H1 (cell line): Measurements from ENCODE around the gene ZCWPW2. TPM values are rescaled to one million over a fixed set of nuclear protein-coding genes. Genes with fewer than 3 reads are reported as not detected.

Experiments used
- CTCF ChIA-PET: fragments of 300-600 bp; sonication (Branson Sonifier 250); formaldehyde crosslinking; loops from one replicate; lab custom pipeline; 2021; ENCODE audit not compliant: partially characterized antibody; lab: Charles Lee
- POLR2A ChIA-PET: fragments of 300-600 bp; sonication (Branson Sonifier 250); formaldehyde crosslinking; loops from one replicate; lab custom pipeline; 2021; ENCODE audit warnings: inconsistent platforms; ENCODE audit not compliant: partially characterized antibody; lab: Charles Lee
- DNase-seq, 2 experiments: peaks; one replicate each; pipeline versions ENCODE4 v3.0.0 to v3.0.0-alpha.2; 2010 to 2022; ENCODE audit warnings: low spot score in 2 of 2, low read depth in 1 of 2, mixed read lengths in 1 of 2
- FAIRE-seq: peaks from 2 replicates; lab custom pipeline; 2011; peaks lifted over from hg19 to GRCh38; lab: Jason Lieb, UNC
- H2AFZ ChIP-seq: 2 replicates; pipeline ENCODE4 v1.8.1; 2012; ENCODE audit warnings: low read length, inconsistent platforms
- H2AK5ac ChIP-seq: 2 replicates; pipeline ENCODE4 v1.6.1; 2013; ENCODE audit warnings: low read depth, low read length
- H2BK120ac ChIP-seq: replicated peaks from 2 replicates; pipeline ENCODE3; 2013; ENCODE audit warnings: low read depth, low read length, inconsistent platforms
- H2BK12ac ChIP-seq: 2 replicates; pipeline ENCODE4 v1.6.1; 2013; ENCODE audit warnings: low read depth, low read length
- H2BK15ac ChIP-seq: 2 replicates; pipeline ENCODE4 v1.6.1; 2013; ENCODE audit warnings: low read length
- H2BK20ac ChIP-seq: 2 replicates; pipeline ENCODE4 v1.6.1; 2013; ENCODE audit warnings: low read length
- H2BK5ac ChIP-seq: 2 replicates; pipeline ENCODE4 v1.6.1; 2013; ENCODE audit warnings: low read depth, low read length
- H3K14ac ChIP-seq: 2 replicates; pipeline ENCODE4 v1.6.1; 2013; ENCODE audit warnings: inconsistent platforms; ENCODE audit not compliant: insufficient read length
- H3K18ac ChIP-seq: 2 replicates; pipeline ENCODE4 v1.6.1; 2013; ENCODE audit warnings: low read length; ENCODE audit errors: extremely low read depth
- H3K23ac ChIP-seq: 2 replicates; pipeline ENCODE4 v1.6.1; 2013; ENCODE audit warnings: inconsistent platforms; ENCODE audit not compliant: insufficient read length
- H3K23me2 ChIP-seq: 2 replicates; pipeline ENCODE4 v1.6.1; 2013; ENCODE audit warnings: low read depth, low read length
- H3K27ac ChIP-seq: 2 replicates; pipeline ENCODE4 v1.6.1; 2011; ENCODE audit warnings: low read depth, low read length, inconsistent platforms
- H3K27me3 ChIP-seq, 4 experiments: replicated peaks in 1 of 4; 1 replicate in 1 of 4; 2 replicates in 3 of 4; pipeline versions ENCODE4 v1.6.1 to v1.8.1; 2011 to 2013; ENCODE audit warnings: low read length in 3 of 4, mild to moderate bottlenecking in 3 of 4, inconsistent platforms in 2 of 4, mixed read lengths in 2 of 4, moderate library complexity in 1 of 4; ENCODE audit not compliant: control insufficient read depth in 3 of 4, insufficient read depth in 3 of 4; ENCODE audit errors: extremely low read depth in 1 of 4
- H3K36me3 ChIP-seq, 4 experiments: 2 replicates each; pipeline versions ENCODE4 v1.6.1 to v1.8.1; 2011 to 2013; ENCODE audit warnings: mild to moderate bottlenecking in 4 of 4, low read length in 3 of 4, moderate library complexity in 2 of 4, control low read depth in 1 of 4, inconsistent platforms in 1 of 4; ENCODE audit not compliant: insufficient read depth in 4 of 4, control insufficient read depth in 2 of 4
- H3K4ac ChIP-seq: replicated peaks from 2 replicates; pipeline ENCODE3; 2013; ENCODE audit warnings: low read length, low read depth, mixed read lengths, inconsistent platforms; ENCODE audit not compliant: insufficient read length
- H3K4me1 ChIP-seq, 4 experiments: replicated peaks in 1 of 4; 1 replicate in 1 of 4; 2 replicates in 3 of 4; pipeline versions ENCODE4 v1.6.1 to v1.8.1; 2011 to 2013; ENCODE audit warnings: low read length in 3 of 4, inconsistent platforms in 2 of 4, mixed read lengths in 1 of 4; ENCODE audit not compliant: insufficient read depth in 4 of 4, control insufficient read depth in 3 of 4
- H3K4me2 ChIP-seq, 2 experiments: 2 replicates each; pipeline versions ENCODE4 v1.6.1 to v1.8.1; 2011 to 2013; ENCODE audit warnings: low read depth in 2 of 2, low read length in 2 of 2, control low read depth in 1 of 2, inconsistent platforms in 1 of 2, mild to moderate bottlenecking in 1 of 2; ENCODE audit not compliant: insufficient read depth in 1 of 2
- H3K4me3 ChIP-seq, 4 experiments: fragments of 200-600, 300-600 bp in 1 of 4; sonication (generic), shearing (Covaris generic), sonication (Bioruptor Twin) in 1 of 4; 2 replicates each; pipeline versions ENCODE4 v1.5.1 to v1.8.1; 2011 to 2016; ENCODE audit warnings: low read length in 4 of 4, low read depth in 3 of 4, control low read depth in 2 of 4, inconsistent platforms in 2 of 4, mild to moderate bottlenecking in 2 of 4, mixed read lengths in 1 of 4, moderate library complexity in 1 of 4; ENCODE audit not compliant: insufficient read depth in 2 of 4; ENCODE audit errors: extremely low read depth in 1 of 4
- H3K56ac ChIP-seq: replicated peaks from 2 replicates; pipeline ENCODE3; 2013; ENCODE audit warnings: low read depth, mild to moderate bottlenecking, mixed read lengths, low read length, inconsistent platforms; ENCODE audit not compliant: insufficient read length
- H3K79me1 ChIP-seq: 2 replicates; pipeline ENCODE4 v1.6.1; 2013; ENCODE audit warnings: low read depth, low read length, control low read depth
- H3K79me2 ChIP-seq, 2 experiments: 2 replicates each; pipeline versions ENCODE4 v1.6.1 to v1.8.1; 2012 to 2013; ENCODE audit warnings: low read length in 2 of 2, mild to moderate bottlenecking in 2 of 2, inconsistent platforms in 1 of 2; ENCODE audit not compliant: insufficient read depth in 2 of 2, control insufficient read depth in 1 of 2
- H3K9ac ChIP-seq, 4 experiments: replicated peaks in 1 of 4; 1 replicate in 1 of 4; 2 replicates in 3 of 4; pipeline versions ENCODE4 v1.6.1 to v1.8.1; 2011 to 2013; ENCODE audit warnings: low read depth in 3 of 4, low read length in 3 of 4, control low read depth in 2 of 4, mild to moderate bottlenecking in 2 of 4, moderate library complexity in 2 of 4, inconsistent platforms in 1 of 4; ENCODE audit errors: extremely low read depth in 1 of 4
- H3K9me3 ChIP-seq, 2 experiments: 2 replicates each; pipeline versions ENCODE4 v1.6.1 to v1.8.1; 2012 to 2013; ENCODE audit warnings: mild to moderate bottlenecking in 2 of 2, moderate library complexity in 2 of 2, control low read depth in 1 of 2, inconsistent platforms in 1 of 2, low read depth in 1 of 2, low read length in 1 of 2, mixed read lengths in 1 of 2; ENCODE audit not compliant: insufficient read depth in 2 of 2
- H4K20me1 ChIP-seq, 2 experiments: replicated peaks in 1 of 2; 2 replicates each; pipeline versions ENCODE3 to v1.8.1; 2011 to 2013; ENCODE audit warnings: inconsistent platforms in 2 of 2, low read length in 2 of 2, mild to moderate bottlenecking in 1 of 2; ENCODE audit not compliant: insufficient read depth in 2 of 2, control insufficient read depth in 1 of 2
- H4K5ac ChIP-seq: 2 replicates; pipeline ENCODE4 v1.6.1; 2013; ENCODE audit warnings: low read length, low read depth, mixed read lengths, inconsistent platforms; ENCODE audit not compliant: insufficient read length
- H4K8ac ChIP-seq: 2 replicates; pipeline ENCODE4 v1.8.0; 2013; ENCODE audit warnings: mild to moderate bottlenecking, moderate library complexity, low read length, inconsistent platforms; ENCODE audit not compliant: insufficient read depth; ENCODE audit errors: extremely low read depth
- H4K91ac ChIP-seq: replicated peaks from 2 replicates; pipeline ENCODE3; 2013; ENCODE audit warnings: low read length, mixed read lengths, inconsistent platforms; ENCODE audit not compliant: insufficient read length
- KDM1A ChIP-seq: fragments of 200-600, 300-600 bp; sonication (generic); IDR thresholded peaks from 2 replicates; pipeline ENCODE4 v1.7.1; 2016; ENCODE audit warnings: mild to moderate bottlenecking, low read length, borderline replicate concordance
- WGBS, 2 experiments: shearing (Covaris generic) in 1 of 2; methylation state at CpG; one replicate each; pipeline versions ENCODE4 v1.1.6 to v1.1.7; 2013 to 2015; ENCODE audit warnings: low lambda C conversion rate in 2 of 2, mixed read lengths in 2 of 2, inconsistent platforms in 1 of 2, low coverage in 1 of 2, missing lambda C conversion rate in 1 of 2; ENCODE audit not compliant: insufficient replicate concordance in 2 of 2, insufficient coverage in 1 of 2, insufficient read length in 1 of 2; ENCODE audit errors: extremely low coverage in 1 of 2, missing lambda C conversion rate in 1 of 2; 5-methylcytosine and 5-hydroxymethylcytosine counted together
- polyA plus RNA-seq, 7 experiments: library from polyadenylated mRNA; depleted of rRNA in 3 of 7; stranded (reverse) in 5 of 7; unstranded in 2 of 7; fragments of >200 nt in 5 of 7; fragments of 200-250 nt in 2 of 7; gene quantifications; 1 replicate in 5 of 7; 2 replicates in 1 of 7; 4 replicates in 1 of 7; pipeline versions ENCODE4 v1.2.1 to v1.2.3, GENCODE V29; 2011 to 2013; ENCODE audit warnings: missing spikeins in 2 of 7, mixed read lengths in 2 of 7
- total RNA-seq: library from RNA; stranded (reverse); fragmentation: NEBNext Ultra II Directional; extraction: Animal tissue kit (Norgen Biotek cat#: 25700); gene quantifications from 2 replicates; pipeline ENCODE4 v1.2.1, GENCODE V29; 2021

The ZCWPW2 gene
- total and polyA plus RNA-seq, 2 of the 8 experiments (the other 6 are each of a cell fraction or from before 2014, with no cell fraction given): 0.11 to 0.39 TPM

- peak; percentile 7 for FAIRE-seq
- Histone ChIP-seq H2AK5ac (no peak overlapping the region), H2BK20ac (no peak overlapping the region), H2BK5ac (no peak overlapping the region), H2BK12ac (no peak overlapping the region), H3K79me2 (peaks cover 0 to 4% of the 10 kb centered on the region in 2 experiments; a peak in 1 of 4 replicates), H3K9me3 (no peaks in the 10 kb centered on the region), H4K91ac (no peak overlapping the region), H3K4me1 (no peaks in the 10 kb centered on the region), H3K9ac (no peak overlapping the region), H2BK15ac (no peak overlapping the region), H3K23me2 (no peaks in the 10 kb centered on the region), H4K5ac (no peak overlapping the region), H3K36me3 (no peaks in the 10 kb centered on the region), H3K4ac (no peak overlapping the region), H3K56ac (no peak overlapping the region), H3K27ac (no peak overlapping the region), H3K79me1 (no peaks in the 10 kb centered on the region), H4K20me1 (no peaks in the 10 kb centered on the region), H2AFZ (no peak overlapping the region), H3K18ac (no peak overlapping the region), H3K27me3 (no peaks in the 10 kb centered on the region), H3K4me3 (no peak overlapping the region), H3K14ac (no peak overlapping the region), H3K4me2 (no peak overlapping the region), H4K8ac (no peak overlapping the region), H3K23ac (no peak overlapping the region), H2BK120ac (no peak overlapping the region)
- no peak for DNase-seq
- no peak for TF ChIP-seq KDM1A
- WGBS, 2 experiments: 90% methylated on average over 4 of the region's 4 CpGs; no CpG with 5 or more reads in 1 of the 2 experiments
- ChIA-PET CTCF (no interaction called here), POLR2A (no interaction called here)
These were observed 46.8 kb upstream of the ZCWPW2 start for GRCh38 chr3:28301688-28302087.
